Limb (tissue), 2 donors: ENCODE measurements around the gene MAF.

ENCODE experiments used
- DNase-seq, 2 donors: peaks; one replicate each; pipeline ENCODE4 v3.0.0-alpha.2; 2016; ENCODE audit errors: extremely low spot score in 2 of 2

Gene MAF

GRCh38 chr16:79592186-79592585 is 8.4 kb downstream of the MAF start:
- DNase-seq = no peak

- DNase-seq = no peak
Observed at GRCh38 chr16:79589601-79590102, 10.9 kb downstream of the MAF start.

- no peak for DNase-seq
Observed at GRCh38 chr16:79587897-79588296, 12.6 kb downstream of the MAF start.

GRCh38 chr16:79587296-79587695 is 13.2 kb downstream of the MAF start:
- no peak for DNase-seq

GRCh38 chr16:79582789-79583188 is 17.7 kb downstream of the MAF start:
- no peak for DNase-seq

- no peak for DNase-seq
Observed at GRCh38 chr16:79580453-79581191, 19.9 kb downstream of the MAF start.

- DNase-seq = no peak
Observed at GRCh38 chr16:79576602-79577001, 23.9 kb downstream of the MAF start.

GRCh38 chr16:79573884-79574283 is 26.7 kb downstream of the MAF start:
- no peak for DNase-seq

GRCh38 chr16:79573071-79573470 is 27.5 kb downstream of the MAF start:
- DNase-seq = no peak

- DNase-seq = no peak
Observed at GRCh38 chr16:79571903-79572535, 28.5 kb downstream of the MAF start.

GRCh38 chr16:79571065-79571902 is 29.3 kb downstream of the MAF start:
- DNase-seq = no peak

GRCh38 chr16:79564671-79565107 is 35.8 kb downstream of the MAF start:
- no peak for DNase-seq

- no peak for DNase-seq
Observed at GRCh38 chr16:79563921-79564320, 36.6 kb downstream of the MAF start.

GRCh38 chr16:79562166-79562823 is 38.2 kb downstream of the MAF start:
- no peak for DNase-seq

GRCh38 chr16:79561729-79562128 is 38.8 kb downstream of the MAF start:
- DNase-seq = no peak

GRCh38 chr16:79560923-79561322 is 39.6 kb downstream of the MAF start:
- no peak for DNase-seq

GRCh38 chr16:79560318-79560717 is 40.2 kb downstream of the MAF start:
- DNase-seq = no peak

GRCh38 chr16:79559532-79559931 is 41.0 kb downstream of the MAF start:
- no peak for DNase-seq

GRCh38 chr16:79557421-79557820 is 43.1 kb downstream of the MAF start:
- no peak for DNase-seq

GRCh38 chr16:79554912-79555311 is 45.6 kb downstream of the MAF start:
- no peak for DNase-seq

- no peak for DNase-seq
Observed at GRCh38 chr16:79550373-79550772, 50.2 kb downstream of the MAF start.

GRCh38 chr16:79547085-79547484 is 53.5 kb downstream of the MAF start:
- no peak for DNase-seq
